Sigmoid colon (tissue), 4 donors: ENCODE results near the gene SRP72.

ENCODE experiments used
- EP300 ChIP-seq, 4 donors: sonication (generic); formaldehyde crosslinking; IDR thresholded peaks; one replicate each; pipeline ENCODE4 v1.6.1; 2017; ENCODE audit warnings: antibody characterized with exemption in 4 of 4
- POLR2A ChIP-seq, 2 donors: fragments of 450-650 bp; IDR thresholded peaks; one replicate each; pipeline ENCODE4 v1.6.1; 2016; ENCODE audit warnings: antibody characterized with exemption in 2 of 2, mild to moderate bottlenecking in 2 of 2, moderate library complexity in 2 of 2
- TF ChIP-seq, protein P1 (sequence below), 4 experiments: fragments of 450-650 bp in 3 of 4; fragments of 200-600 bp in 1 of 4; IDR thresholded peaks; one replicate each; pipeline ENCODE4 v1.5.1; 2016 to 2019; ENCODE audit warnings: antibody characterized with exemption in 4 of 4, mild to moderate bottlenecking in 3 of 4, moderate library complexity in 2 of 4

GRCh38 chr4:56511098-56511497, 43.7 kb downstream of the SRP72 start:
- TF ChIP-seq, protein P1, sequence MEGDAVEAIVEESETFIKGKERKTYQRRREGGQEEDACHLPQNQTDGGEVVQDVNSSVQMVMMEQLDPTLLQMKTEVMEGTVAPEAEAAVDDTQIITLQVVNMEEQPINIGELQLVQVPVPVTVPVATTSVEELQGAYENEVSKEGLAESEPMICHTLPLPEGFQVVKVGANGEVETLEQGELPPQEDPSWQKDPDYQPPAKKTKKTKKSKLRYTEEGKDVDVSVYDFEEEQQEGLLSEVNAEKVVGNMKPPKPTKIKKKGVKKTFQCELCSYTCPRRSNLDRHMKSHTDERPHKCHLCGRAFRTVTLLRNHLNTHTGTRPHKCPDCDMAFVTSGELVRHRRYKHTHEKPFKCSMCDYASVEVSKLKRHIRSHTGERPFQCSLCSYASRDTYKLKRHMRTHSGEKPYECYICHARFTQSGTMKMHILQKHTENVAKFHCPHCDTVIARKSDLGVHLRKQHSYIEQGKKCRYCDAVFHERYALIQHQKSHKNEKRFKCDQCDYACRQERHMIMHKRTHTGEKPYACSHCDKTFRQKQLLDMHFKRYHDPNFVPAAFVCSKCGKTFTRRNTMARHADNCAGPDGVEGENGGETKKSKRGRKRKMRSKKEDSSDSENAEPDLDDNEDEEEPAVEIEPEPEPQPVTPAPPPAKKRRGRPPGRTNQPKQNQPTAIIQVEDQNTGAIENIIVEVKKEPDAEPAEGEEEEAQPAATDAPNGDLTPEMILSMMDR (IDR thresholded peaks at IDR 0.05), result no peak
- TF ChIP-seq POLR2A (IDR thresholded peaks at IDR 0.05) (no peak), EP300 (IDR thresholded peaks at IDR 0.05) (no peak)
